ENCODE data around the gene ARHGDIG. TPM values are rescaled to one million over a fixed set of nuclear protein-coding genes. Genes with fewer than 3 reads are reported as not detected.
"Not testable (repeated sequence)": the region's sequence is repeated elsewhere in the genome, so short reads cannot be mapped to it uniquely, and the experiment has no call there.

The ARHGDIG gene
- total RNA-seq, 1 donor from 2014 or later: 51.4 TPM

DNA sequence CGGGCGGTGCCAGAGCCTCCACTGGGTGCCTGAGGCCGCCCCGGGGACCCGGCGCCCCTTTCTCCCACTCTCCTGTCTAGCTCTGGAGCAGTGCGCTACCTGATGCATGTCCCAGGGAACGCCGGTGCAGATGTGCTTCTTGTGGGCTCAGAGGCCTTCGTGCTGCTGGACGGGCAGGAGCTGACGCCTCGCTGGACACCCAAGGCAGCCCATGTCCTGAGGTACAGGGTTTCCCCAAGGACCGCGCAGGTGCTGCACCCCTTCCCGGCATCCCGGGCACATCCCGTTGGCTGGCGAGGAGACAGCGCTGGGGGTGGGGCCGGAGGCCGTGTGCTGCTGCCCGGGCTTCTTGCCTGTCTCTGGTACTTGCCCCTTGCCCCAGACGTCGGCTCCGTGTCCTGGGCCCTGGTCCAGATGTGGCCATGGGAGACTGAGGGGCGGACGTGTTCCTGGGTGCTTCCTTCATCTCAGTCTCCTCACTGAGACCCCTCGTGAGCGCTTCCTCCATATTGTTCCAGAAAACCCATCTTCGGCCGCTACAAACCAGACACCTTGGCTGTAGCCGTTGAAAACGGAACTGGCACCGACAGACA, 17.1 kb upstream of the ARHGDIG start:
- DNase-seq (ENCODE audit: low spot score in 2 of 2): no peak
- no peak for FAIRE-seq

DNA sequence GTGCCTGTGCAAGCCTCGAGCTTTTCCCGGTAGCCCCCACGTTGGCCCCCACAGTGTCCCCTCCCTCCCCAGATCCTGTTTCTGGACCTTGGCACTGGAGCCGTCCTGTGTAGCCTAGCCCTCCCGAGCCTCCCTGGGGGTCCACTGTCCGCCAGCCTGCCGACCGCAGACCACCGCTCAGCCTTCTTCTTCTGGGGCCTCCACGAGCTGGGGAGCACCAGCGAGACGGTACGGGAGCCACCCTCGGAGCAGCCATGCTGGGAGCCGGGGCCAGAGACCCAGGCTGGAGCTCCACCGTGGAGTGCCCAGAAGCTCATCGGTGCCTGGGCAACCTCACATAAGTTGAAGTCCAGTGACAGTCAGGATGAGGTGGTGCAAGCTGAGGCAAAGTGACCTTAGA, 16.4 kb upstream of the ARHGDIG start:
- FAIRE-seq: no peak
- DNase-seq (ENCODE audit: low spot score in 2 of 2): no peak

DNA sequence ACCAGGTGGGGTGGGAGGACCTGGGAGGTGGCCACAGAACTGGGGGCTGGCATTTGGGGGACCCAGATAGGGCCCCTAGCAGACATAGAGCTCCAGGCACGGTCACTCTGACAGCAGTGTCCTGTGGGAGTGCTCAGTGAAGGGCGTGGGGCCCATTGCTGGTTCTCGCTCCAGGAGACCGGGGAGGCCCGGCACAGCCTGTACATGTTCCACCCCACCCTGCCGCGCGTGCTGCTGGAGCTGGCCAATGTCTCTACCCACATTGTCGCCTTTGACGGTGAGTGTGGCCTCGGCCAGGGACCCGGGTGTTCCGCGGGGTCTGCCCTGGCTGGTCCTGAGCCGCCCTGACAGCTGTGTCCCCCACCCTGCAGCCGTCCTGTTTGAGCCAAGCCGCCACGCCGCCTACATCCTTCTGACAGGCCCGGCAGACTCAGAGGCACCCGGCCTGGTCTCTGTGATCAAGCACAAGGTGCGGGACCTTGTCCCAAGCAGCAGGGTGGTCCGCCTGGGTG, 15.9 kb upstream of the ARHGDIG start:
- FAIRE-seq: no peak
- no peak for DNase-seq (ENCODE audit: low spot score in 2 of 2)

DNA sequence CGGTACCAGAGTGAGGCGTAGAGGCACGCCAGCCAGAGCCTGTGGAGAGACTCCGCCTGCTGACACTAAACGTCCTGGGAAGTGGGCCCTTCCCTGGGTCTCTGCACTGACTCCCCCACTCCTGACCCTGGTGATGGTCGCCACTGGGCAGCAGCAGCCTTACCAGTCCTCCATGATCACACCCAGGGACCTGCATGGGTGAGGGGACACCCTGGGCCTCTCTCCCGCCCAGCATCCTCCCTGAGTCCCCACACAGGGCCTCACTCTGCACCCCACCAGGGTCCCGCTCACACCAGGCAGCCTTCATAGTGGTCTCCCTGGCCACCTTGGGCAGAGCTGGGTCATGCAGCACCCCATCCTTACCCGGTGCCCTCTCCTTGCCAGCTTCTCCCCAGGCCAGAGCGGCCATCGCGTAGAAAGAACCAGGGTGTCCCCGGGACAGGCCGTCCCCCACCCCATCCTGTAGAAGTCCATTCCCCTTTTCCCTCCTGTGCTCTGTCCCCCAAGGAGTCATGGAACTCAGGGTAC, 15.3 kb upstream of the ARHGDIG start:
- DNase-seq (ENCODE audit: low spot score in 2 of 2): no peak
- no peak for FAIRE-seq

DNA sequence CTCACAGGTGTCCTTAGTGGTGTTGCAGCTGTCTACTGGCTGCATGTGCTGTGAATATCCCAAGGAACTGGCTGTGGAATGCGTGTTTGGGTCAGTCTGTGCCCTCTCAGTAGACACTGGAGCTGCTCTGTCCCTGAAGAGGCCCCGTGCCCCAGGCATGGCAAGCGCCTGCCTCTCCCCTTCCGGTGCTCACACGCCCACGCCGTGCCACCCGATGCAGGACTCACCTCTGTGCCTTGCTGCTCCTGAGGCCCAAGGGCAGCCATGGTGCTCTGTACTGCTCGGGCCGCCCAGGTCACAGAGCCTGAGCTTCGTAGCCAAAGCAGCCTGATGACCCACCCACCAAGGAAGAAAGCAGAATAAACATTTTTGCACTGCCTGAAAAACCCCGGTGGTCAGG, 14.7 kb upstream of the ARHGDIG start:
- FAIRE-seq: no peak
- DNase-seq (ENCODE audit: low spot score in 2 of 2): no peak

DNA sequence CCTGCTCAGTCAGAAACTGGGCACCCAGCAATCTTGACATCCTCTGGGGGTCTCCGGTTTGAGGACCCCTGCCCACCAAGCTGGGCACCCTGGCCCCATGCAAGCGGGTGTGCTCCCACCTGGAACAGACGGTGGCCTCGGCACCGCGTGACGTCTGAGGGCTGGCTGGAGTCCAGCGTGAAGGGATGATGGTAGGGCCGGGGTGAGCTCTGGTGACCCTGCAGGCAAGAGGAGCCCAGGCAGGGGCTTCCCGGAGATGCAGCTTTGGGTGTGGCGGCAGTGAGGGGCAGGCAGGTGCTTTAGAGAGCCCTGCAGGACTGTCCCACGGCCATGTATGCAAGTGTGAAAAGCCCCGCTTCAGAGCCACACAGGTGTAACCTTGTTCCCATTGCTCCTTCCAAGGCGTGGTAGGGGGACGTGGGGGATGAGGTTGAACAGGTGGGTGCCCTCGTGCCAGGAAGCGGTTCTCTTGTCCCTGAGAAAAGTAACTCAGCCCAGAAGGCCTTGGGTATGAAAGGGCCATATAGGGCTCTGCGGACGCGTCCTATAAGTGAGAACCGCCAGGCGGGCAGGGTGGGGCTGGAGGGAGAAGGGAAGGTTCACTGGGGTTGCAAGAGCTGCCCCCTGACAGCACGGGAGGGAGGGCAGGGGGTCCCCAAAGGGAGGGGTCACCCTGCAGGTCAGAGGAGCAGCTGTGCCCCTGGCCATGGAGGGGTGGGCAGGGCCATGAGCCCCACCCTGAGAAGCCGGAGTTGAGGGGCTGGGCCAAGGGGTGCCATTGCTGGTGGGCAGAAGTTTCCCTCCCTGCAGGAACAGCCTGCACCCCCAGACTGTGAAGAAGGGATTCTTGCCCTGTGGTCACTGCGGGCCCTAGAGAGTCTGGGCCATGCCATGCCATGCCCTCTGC, 13.9 kb upstream of the ARHGDIG start:
- no peak for FAIRE-seq
- no peak for DNase-seq (ENCODE audit: low spot score in 2 of 2)

DNA sequence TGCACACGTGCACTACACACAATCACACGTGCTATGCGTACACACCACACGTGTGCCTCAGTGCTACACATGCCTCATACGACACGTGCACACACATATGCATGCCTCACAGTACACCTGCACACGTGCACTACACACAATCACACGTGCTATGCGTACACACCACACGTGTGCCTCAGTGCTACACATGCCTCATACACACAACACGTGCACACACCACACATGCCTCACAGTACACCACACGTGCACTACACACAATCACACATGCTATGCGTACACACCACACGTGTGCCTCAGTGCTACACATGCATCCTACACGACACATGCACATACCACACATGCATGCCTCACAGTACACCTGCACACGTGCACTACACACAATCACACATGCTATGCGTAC, 12.8 kb upstream of the ARHGDIG start:
- DNase-seq (ENCODE audit: low spot score in 2 of 2); FAIRE-seq: not testable (repeated sequence)

DNA sequence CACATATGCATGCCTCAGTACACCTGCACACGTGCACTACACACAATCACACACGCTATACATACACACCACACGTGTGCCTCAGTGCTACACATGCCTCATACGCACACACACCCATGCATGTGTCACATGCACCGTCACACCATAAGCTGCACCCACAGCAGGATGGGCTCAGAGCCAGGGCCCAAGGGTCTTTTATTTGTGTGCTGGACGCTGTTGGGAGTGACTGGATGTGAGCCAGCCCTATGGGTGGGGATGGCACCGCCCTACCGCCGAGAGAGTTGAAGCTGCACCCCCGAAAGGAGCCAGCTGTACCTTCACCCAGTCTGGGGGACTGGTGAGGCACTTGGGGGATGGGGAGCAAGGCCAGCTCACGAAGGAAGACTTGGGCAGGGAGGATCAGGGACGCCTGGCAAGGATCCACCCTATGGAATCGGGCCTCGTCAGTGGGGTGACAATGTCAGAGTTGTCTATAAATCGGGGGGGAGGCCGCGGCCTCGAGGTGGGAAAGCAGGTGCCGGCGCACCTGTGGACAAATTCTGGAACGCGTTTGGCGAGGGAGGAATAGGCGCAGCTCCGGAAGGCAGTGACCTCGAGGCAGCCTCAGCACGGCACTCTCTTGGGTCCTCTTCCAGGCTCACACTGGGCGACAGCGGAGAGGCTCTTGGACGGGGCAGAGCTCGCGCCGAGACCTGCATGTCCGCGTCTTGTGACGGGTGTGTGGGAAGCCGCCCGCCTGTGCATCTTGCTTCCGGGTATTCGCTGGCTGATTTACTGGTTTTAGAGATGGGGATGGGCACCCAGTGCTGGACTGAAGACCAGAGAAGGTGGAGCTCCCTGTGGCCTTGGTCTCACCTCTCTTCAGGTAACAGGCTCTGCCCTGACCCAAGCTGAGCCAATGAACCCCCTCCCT, 12.0 kb upstream of the ARHGDIG start:
- DNase-seq (ENCODE audit: low spot score in 2 of 2) (no peak), FAIRE-seq (no peak)

DNA sequence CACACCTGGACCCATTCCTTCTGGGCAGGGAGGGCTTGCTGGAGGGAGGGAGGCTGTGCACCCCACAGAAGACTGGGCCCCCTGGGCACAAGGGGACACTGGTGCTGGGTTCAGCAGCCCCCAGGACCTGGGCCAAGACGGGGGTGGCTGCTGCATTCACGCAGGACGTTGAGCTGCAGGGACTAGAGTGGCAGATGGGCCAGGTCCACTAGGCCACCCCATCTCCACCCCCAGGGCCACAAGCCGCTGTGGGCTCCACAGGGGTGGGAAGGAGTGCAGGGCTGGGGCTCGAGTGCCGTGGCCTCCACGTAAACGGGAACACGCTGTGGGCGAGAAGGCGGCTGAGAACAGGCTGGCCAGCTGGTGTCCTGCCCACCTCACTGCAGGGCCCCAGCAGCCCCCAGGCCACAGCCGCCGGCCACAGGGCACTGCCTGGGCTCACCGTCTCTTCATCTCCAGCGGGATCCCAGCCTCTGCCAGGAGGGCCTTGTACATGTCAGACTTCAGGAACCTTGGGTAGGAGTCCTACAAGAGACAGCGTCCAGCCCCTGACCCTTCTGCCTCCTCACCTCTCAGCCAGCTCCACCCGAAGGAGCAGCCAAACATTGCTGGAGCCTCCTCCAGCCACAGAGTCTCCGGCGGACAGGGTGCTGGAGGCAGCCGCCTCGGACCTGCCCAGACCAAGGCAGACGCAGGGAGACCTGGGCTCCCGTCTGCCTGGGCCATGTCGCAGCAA, 11.2 kb upstream of the ARHGDIG start:
- no peak for FAIRE-seq
- DNase-seq (ENCODE audit: low spot score in 2 of 2): no peak

DNA sequence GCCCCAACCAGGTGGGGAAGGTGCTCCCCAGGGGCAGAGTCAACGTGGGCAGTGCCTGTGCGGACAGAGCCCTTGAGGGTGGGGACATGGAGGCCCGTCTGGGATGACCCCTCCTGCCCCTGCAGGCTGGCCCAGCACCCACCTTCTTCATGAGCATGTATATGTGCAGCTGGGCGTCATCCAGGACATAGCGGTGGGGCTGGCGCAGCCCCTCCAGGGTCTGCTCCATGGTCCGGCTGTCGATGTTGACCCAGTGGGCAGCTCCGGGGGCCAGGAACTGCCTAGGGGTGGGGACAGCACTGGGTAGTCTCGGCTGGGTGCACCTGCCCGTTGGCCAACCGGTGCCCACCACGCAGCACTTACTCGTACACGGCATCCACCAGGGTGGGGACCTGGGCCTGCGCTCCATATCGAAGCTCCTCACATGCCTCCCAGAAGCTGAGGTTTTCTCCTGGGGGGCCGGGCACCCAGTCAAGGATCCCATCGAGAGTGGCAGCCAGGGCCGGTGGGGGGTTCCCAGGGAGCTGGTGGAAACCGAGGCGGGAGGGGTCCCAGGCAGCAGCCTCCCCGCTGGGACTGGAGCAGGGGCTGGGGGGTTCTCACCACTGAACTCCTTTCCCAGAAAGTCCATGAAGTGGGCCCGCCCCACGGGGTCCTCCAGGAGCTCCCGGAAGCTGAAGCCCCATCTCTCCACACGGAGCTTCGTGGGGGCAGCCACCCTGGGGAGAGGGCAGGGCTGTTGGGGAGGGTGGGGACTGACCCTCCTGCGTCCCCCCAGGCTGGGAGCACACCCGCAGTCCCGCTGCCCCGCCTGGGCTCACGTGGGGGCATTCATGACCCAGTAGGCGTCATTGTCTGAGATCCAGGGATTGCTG, 9.8 kb upstream of the ARHGDIG start:
- FAIRE-seq: no peak
- no peak for DNase-seq (ENCODE audit: low spot score in 2 of 2)

DNA sequence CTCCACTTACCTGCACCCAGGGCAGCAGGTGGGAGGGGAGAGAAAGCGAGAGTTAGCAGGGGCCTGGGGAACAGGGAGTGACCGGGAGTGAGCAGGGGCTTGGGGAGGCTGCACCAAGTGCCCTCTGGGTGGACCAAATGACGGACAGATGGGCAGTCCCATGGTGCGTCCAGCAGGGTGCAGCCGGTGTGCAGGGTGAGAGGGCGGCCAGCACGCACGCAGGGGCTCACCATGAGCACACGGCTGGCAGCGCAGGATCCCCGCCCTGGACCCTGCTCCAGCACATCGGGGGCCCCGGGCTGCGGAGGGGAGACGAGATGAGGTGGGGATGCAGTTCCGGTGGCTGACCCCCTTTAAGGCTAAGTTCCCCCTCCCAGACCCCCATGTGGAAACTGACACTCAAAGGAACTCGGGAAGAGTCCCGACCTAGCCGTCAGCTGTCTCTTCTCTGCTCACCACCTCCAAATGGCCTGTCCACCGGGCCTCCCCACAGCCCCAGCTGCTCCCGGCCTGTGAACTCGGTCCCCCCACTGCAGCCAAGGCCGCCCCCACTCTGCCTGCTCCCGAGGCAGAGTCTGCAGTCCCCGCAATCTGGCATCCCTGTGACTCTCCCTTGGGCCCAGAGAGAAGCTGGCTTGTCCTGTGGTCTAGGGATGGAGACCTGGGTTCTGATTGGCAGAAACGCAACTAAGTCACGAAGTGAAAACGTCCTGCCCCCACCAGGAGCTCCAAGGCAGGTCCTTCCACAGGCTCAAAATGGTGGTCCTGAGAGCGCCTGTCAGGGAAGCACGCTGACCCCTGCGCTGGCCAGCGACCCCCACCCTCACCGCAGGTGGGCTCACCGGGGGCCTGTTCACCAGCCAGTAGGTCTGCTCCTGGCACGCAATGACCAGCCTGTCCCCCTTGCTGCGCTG, 7.5 kb upstream of the ARHGDIG start:
- FAIRE-seq: no peak
- peak in 1 of 2 donors; percentile 24 for DNase-seq (ENCODE audit: low spot score in 2 of 2)

DNA sequence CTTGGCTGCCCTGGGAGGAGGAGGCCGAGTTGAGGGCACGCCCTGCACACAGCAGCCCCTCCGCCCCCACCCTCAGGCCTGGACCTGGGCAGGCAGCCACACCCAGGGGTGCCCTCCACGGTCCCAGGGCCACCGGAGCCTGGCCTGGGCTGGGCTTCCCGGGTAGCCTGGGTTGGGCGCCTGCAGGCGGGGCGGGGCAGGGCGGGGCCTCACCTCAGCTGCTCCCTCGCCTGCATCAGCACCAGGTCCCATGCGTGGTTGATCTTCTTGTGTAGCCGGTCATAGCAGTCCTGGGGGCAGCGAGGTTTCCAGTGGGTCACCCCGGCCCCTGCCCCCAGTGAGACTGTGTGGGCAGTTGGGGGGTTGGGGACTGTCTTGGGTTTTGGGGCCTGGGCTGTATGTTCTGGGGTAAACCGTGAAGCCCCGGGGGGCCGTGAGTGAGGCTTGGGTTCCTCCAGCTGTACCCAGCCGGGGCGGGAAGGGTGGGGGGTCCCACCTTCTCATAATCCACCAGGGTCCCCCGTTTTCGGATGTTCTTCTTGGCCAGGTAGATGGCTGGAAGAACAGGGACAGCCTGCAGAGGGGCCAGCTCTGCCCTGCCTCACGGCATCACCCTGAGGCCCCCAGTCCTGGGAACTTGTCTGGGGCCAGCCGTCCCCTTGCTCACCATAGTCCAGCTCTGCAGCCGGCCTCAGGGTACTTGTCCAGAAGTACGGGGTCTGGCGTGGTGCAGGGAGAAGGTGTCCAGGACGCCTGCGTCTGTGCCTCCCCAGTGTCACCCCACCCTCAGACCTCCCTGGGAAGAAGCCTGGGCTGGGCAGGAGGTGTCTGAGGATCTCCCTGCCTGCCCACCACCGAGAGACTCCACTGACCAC, 6.6 kb upstream of the ARHGDIG start:
- DNase-seq (ENCODE audit: low spot score in 2 of 2) (no peak), FAIRE-seq (no peak)

DNA sequence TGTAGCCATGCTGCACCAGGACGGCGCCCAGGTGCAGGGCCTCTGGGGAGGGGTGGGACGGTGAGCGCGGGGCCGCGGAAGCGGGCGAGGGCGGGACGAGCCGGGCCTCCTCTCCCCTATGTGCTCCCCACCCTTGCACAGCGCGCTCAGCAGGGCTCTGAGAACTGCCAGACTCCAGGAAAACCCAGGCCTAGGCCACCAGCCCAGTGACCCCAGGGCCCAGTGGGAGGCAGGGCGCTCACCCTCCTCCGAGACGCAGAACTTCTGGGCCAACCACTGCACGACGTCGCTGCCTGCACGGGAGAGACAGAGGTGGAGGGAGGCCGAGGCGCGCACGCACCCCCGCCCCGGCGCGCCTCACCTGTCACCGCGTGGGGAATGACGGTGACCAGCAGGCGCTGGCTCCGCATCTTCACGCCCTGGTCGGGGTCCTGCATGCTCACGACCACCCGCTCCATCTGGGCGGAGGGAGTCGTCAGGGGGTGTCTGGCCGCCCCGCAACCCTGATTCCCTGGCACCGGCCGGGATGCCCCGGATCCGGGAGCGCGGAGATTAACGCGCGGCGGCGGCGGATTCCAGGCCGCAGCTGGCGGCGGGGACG, 5.2 kb upstream of the ARHGDIG start:
- DNase-seq (ENCODE audit: low spot score in 2 of 2) (peak; percentile 61 to 64), FAIRE-seq (no peak)

DNA sequence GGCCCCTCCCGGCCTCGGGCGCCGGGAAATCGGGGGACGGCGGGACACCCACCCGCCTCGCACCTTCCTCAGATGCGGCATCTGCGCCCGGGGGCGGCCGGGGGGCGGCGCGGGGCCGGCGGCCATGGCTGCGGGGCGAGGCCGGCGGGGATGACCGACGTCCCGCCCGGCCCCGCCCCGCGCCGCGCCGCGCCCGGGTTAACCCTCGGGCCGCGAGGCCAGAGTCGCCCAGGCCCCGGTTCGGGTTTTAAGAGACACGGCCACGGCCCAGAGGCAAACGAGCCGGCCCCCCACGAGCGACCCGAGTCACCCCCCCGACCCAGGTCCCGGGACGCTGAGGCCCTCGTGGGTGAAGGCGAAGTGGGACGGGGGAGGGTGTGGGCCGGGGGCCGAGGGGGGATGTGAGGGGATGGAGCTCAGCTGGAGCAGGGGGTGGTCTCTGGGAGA, 4.6 kb upstream of the ARHGDIG start, which contains the start of gene RGS11:
RGS11 (minus strand) TSS at position 159 of the 447 bp plus-strand sequence; CDS start at position 126, 33 bp downstream.
- DNase-seq (ENCODE audit: low spot score in 2 of 2) (peak in 1 of 2 donors; percentile 43), FAIRE-seq (no peak)

DNA sequence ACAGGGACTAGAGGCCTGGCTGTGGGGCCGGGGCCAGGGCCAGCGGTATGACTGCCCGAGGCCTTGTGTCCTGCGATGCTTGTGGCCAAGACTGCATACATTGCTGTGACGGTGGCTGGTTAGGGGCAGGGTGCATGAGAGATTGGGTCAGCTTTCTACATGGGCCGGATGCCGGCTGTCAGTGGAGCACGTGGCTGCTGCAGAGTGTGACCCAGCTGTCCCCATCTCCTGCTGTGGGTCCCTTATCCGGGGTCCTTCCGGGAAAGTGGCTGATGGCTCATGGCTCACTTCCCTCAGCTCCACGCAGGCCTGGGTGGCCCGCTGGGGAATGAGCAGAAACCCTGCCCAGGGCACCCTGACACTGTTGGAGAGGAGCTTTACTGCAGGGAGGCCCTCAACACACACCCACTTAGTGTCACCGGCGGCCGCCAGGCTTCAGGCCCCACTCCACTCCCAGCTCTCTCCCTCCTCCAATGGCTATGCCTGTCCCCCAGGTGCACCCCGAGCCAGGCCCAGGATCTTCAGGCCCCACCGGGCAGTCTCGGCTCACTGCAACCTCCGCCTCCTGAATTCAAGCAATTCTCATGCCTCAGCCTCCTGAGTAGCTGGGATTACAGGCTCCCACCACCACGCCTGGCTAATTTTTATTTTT, 3.8 kb upstream of the ARHGDIG start:
- DNase-seq (ENCODE audit: low spot score in 2 of 2) (no peak), FAIRE-seq (no peak)

Measured in frontal cortex (tissue), 4 donors.